Measurements from ENCODE around the gene TBCCD1.
"Not testable (repeated sequence)": the region's sequence is repeated elsewhere in the genome, so short reads cannot be mapped to it uniquely, and the experiment has no call there.

TBCCD1 gene

GRCh38 chr3:186514296-186515002, 52.7 kb downstream of the TBCCD1 start:
- no peak for DNase-seq

- no peak for DNase-seq
Measured at GRCh38 chr3:186513386-186513785, 53.8 kb downstream of the TBCCD1 start.

GRCh38 chr3:186512570-186513302, 54.4 kb downstream of the TBCCD1 start:
- DNase-seq, result no peak

- no peak for DNase-seq
Measured at GRCh38 chr3:186511702-186512101, 55.4 kb downstream of the TBCCD1 start.

- DNase-seq, result no peak
Measured at GRCh38 chr3:186511245-186511644, 55.9 kb downstream of the TBCCD1 start.

GRCh38 chr3:186510374-186511079, 56.6 kb downstream of the TBCCD1 start:
- no peak for DNase-seq

- no peak for DNase-seq
Measured at GRCh38 chr3:186509423-186509822, 57.7 kb downstream of the TBCCD1 start.

- DNase-seq, result no peak
Measured at GRCh38 chr3:186506857-186507256, 60.3 kb downstream of the TBCCD1 start.

- DNase-seq, result no peak
Measured at GRCh38 chr3:186506191-186506739, 60.9 kb downstream of the TBCCD1 start.

GRCh38 chr3:186502966-186503712, 64.0 kb downstream of the TBCCD1 start:
- no peak for DNase-seq

DNA sequence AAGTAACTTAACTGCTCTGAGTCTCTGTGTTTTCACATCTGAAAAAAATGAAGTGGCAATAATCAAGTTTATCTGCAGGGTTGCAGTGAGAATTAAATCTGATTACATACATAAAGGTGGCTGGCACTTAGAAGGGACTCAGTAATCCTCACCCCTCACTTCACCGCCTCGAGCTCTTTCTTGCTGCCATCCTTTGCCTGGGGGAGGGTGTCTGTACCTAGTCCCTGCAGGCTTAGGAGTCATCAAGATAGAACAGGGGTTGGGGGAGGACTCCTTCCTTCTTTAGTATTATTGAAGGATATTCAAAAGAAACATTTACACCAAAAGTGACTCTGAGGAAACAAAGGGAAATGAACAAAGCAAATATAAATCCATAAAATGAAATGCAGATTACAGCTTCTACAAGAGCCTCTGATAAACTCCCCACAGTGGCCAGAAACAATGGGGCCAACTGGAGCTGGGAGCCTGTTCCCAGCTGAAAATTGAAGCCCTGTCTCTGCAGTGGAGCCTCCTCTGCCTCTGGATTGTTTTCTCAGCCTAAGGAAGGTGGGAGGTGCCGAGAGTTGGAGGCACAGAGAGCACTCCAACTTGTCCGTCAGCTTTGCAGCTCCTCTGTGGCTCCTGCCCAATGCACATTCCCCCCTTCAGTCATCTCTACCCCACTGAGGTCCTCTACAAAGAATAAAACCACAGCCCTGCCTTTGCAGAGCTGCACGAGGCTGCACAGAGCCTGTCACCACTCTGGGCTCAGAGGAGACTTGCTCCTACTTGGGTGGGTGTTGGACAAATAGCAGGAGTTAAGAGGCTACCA, 64.8 kb downstream of the TBCCD1 start:
- DNase-seq, result no peak

GRCh38 chr3:186499949-186500348, 67.2 kb downstream of the TBCCD1 start:
- not testable (repeated sequence) for DNase-seq

DNA sequence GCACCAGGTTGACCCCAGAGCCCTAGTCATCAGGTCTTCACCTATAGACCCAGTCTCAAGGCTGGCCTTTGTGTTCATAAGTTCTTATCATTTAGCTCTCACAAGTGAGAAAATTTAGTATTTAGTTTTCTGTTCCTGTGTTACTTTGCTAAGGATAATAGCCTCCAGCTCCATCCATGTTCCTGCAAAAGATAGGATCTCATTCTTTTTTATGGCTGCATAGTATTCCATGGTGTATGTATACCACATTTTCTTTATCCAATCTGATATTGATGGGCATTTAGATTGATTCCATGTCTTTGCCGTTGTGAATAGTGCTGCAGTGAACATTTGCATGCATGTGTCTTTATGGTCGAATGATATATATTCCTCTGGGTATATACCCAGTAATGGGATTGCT, 69.1 kb downstream of the TBCCD1 start:
- not testable (repeated sequence) for DNase-seq

DNA sequence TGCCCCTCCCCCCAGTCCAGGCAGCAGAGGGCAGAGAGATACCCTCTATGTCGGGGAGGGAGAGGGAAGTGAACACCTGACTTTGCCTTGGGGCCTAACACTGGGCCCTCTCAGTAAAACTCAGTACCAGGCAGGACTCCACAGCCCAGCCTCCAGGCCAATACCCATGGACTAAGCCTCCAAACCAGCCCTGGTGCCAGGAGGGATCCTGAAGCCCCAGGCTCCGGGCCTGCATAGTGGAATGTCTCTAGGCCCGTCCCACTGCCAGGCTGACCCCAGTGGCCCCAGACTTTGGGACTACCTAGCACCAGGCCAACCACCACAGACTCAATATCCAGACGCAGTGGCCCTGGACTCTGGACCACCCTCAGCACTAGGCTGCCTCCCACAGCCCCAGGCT, 69.5 kb downstream of the TBCCD1 start:
- DNase-seq, result no peak

- DNase-seq, result no peak
Measured at GRCh38 chr3:186496635-186497034, 70.5 kb downstream of the TBCCD1 start.
